Fibroblast of skin of abdomen (primary cell): Measurements from ENCODE around the gene ATAD3B.
"Not testable (repeated sequence)": the region's sequence is repeated elsewhere in the genome, so short reads cannot be mapped to it uniquely, and the experiment has no call there.

Experiments used
- DNase-seq: peaks from one replicate; pipeline ENCODE4 v3.0.0-alpha.2; 2013

Gene ATAD3B

GRCh38 chr1:1533894-1534291 is 62.3 kb downstream of the ATAD3B start:
- DNase-seq: not testable (repeated sequence)

- no peak for DNase-seq
These were observed 63.0 kb downstream of the ATAD3B start for GRCh38 chr1:1534401-1535154.

GRCh38 chr1:1535201-1536018 is 63.8 kb downstream of the ATAD3B start:
- no peak for DNase-seq

GRCh38 chr1:1536019-1536937 is 64.7 kb downstream of the ATAD3B start:
- DNase-seq: no peak

- no peak for DNase-seq
These were observed 65.5 kb downstream of the ATAD3B start for GRCh38 chr1:1536938-1537546.

- no peak for DNase-seq
These were observed 66.2 kb downstream of the ATAD3B start for GRCh38 chr1:1537626-1538250.

GRCh38 chr1:1538334-1538733 is 66.8 kb downstream of the ATAD3B start:
- DNase-seq: no peak

GRCh38 chr1:1538989-1539309 is 67.4 kb downstream of the ATAD3B start:
- DNase-seq: no peak

GRCh38 chr1:1539310-1540089 is 67.9 kb downstream of the ATAD3B start:
- peak; percentile 29 for DNase-seq

- peak; percentile 83 for DNase-seq
These were observed 68.7 kb downstream of the ATAD3B start, which contains the start of gene TMEM240 for GRCh38 chr1:1540090-1540817. Gene TMEM240, minus strand, starts transcription at chr1:1540624. Its CDS starts 278 bp downstream, at chr1:1540346.

GRCh38 chr1:1540818-1541628 is 69.5 kb downstream of the ATAD3B start:
- no peak for DNase-seq

GRCh38 chr1:1541956-1542765 is 70.6 kb downstream of the ATAD3B start:
- DNase-seq: no peak

- DNase-seq: no peak
These were observed 71.5 kb downstream of the ATAD3B start for GRCh38 chr1:1542766-1543705.

GRCh38 chr1:1543706-1544099 is 72.1 kb downstream of the ATAD3B start:
- DNase-seq: no peak

GRCh38 chr1:1544544-1544943 is 73.0 kb downstream of the ATAD3B start:
- no peak for DNase-seq
